GM23248 (cell line): ENCODE measurements around the gene DAB2IP.

Experiments
- EZH2 ChIP-seq: fragments of 200-600 bp; sonication (generic); IDR thresholded peaks from 2 replicates; pipeline ENCODE4 v1.6.1; 2018; ENCODE audit warnings: antibody characterized with exemption, mild to moderate bottlenecking; ENCODE audit not compliant: insufficient read depth, poor library complexity, severe bottlenecking
- EZH2phosphoT487 ChIP-seq: fragments of 200-600 bp; sonication (generic); IDR thresholded peaks from 2 replicates; pipeline ENCODE4 v1.6.1; 2018; ENCODE audit warnings: antibody characterized with exemption, moderate library complexity, mild to moderate bottlenecking, low read depth; ENCODE audit not compliant: insufficient read depth

- no peak for TF ChIP-seq EZH2
- no peak for TF ChIP-seq EZH2phosphoT487
These were observed 69.6 kb downstream of the DAB2IP start for GRCh38 chr9:121721058-121721350.
